ENCODE measurements around the gene SLC35B2. TPM values are rescaled to one million over a fixed set of nuclear protein-coding genes. Genes with fewer than 3 reads are reported as not detected.
A peak's percentile ranks its signal among the peaks of the same experiment; 100 is the strongest.

The SLC35B2 gene
- total RNA-seq, 1 donor from 2014 or later, result 33.9 TPM

DNA sequence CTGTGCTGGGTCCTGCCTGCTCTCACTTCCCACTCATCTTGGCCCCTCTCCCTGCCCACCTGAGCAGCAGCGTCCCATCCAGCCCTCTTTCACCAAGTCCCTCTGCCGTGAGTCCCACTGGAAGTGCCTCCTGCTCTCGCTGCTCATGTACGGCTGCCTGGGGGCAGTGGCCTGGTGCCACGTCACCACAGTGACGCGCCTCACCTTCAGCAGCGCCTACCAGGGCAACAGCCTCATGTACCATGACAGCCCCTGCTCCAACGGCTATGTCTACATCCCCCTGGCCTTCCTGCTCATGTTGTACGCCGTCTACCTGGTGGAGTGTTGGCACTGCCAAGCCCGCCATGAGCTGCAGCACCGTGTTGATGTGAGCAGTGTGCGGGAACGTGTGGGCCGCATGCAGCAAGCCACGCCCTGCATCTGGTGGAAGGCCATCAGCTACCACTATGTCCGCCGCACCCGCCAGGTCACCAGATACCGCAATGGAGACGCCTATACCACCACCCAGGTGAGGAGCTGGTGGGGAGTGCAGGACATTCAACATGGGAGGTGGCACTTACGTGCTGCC, 15.8 kb upstream of the SLC35B2 start:
- no peak for TF ChIP-seq EZH2 (IDR thresholded peaks at IDR 0.05)
- TF ChIP-seq, protein P1, sequence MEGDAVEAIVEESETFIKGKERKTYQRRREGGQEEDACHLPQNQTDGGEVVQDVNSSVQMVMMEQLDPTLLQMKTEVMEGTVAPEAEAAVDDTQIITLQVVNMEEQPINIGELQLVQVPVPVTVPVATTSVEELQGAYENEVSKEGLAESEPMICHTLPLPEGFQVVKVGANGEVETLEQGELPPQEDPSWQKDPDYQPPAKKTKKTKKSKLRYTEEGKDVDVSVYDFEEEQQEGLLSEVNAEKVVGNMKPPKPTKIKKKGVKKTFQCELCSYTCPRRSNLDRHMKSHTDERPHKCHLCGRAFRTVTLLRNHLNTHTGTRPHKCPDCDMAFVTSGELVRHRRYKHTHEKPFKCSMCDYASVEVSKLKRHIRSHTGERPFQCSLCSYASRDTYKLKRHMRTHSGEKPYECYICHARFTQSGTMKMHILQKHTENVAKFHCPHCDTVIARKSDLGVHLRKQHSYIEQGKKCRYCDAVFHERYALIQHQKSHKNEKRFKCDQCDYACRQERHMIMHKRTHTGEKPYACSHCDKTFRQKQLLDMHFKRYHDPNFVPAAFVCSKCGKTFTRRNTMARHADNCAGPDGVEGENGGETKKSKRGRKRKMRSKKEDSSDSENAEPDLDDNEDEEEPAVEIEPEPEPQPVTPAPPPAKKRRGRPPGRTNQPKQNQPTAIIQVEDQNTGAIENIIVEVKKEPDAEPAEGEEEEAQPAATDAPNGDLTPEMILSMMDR (IDR thresholded peaks at IDR 0.05), result no peak
- no peak for TF ChIP-seq EZH2phosphoT487 (IDR thresholded peaks at IDR 0.05)
- Histone ChIP-seq H3K9me3 (ENCODE audit: low read depth) (no peaks in the 10 kb centered on the region), H3K9ac (no peak overlapping the region), H3K27me3 (peaks cover 52% of the 10 kb centered on the region), H3K27ac (no peak overlapping the region), H2AFZ (replicated peaks) (no peak overlapping the region), H3K79me2 (ENCODE audit: low read depth) (no peaks in the 10 kb centered on the region), H3K4me3 (no peak overlapping the region), H3K4me2 (no peak overlapping the region), H4K20me1 (ENCODE audit: low read depth) (no peaks in the 10 kb centered on the region), H3K36me3 (no peaks in the 10 kb centered on the region), H3F3A (ENCODE audit: low read depth) (peaks cover 20% of the 10 kb centered on the region), H3K4me1 (peaks cover 26% of the 10 kb centered on the region)
- Mint-ChIP-seq H3K27me3 (ENCODE audit: insufficient read depth, low read depth) (peaks cover 16% of the 10 kb centered on the region), H3K4me3 (peak overlapping the region; percentile 12), H3K4me1 (peaks cover 38% of the 10 kb centered on the region), H3K9me3 (no peaks in the 10 kb centered on the region), H3K36me3 (peaks cover 5% of the 10 kb centered on the region), H3K27ac (no peak overlapping the region)
- DNase-seq (ENCODE audit: low spot score), result no peak

DNA sequence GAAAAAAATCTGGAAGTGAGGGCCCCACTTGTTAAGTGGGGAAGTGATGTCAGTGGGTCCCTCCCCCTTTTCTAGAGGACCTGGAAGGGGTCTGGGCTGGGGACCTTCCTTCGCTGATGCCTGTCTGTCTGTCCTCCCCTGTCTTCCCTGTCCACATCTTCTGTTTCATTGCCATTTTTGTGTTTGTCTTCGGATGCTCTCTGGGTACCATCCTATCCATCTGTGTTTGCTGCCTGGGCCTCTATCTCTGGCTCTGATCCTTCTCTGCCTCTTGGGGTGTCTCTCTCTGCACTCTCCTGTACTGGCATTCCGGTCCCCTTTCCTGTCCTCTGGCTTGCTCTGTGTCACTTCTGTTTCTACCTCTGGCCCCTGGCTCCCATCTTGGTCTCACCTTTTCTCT, 15.2 kb upstream of the SLC35B2 start:
- Histone ChIP-seq H2AFZ (replicated peaks) (no peak overlapping the region), H3F3A (ENCODE audit: low read depth) (peaks cover 26% of the 10 kb centered on the region), H4K20me1 (ENCODE audit: low read depth) (no peaks in the 10 kb centered on the region), H3K79me2 (ENCODE audit: low read depth) (no peaks in the 10 kb centered on the region), H3K9ac (no peak overlapping the region), H3K4me2 (no peak overlapping the region), H3K4me3 (no peak overlapping the region), H3K4me1 (peaks cover 30% of the 10 kb centered on the region), H3K36me3 (no peaks in the 10 kb centered on the region), H3K9me3 (ENCODE audit: low read depth) (no peaks in the 10 kb centered on the region), H3K27me3 (peaks cover 48% of the 10 kb centered on the region), H3K27ac (no peak overlapping the region)
- peaks cover 11% of the 10 kb centered on the region for H3K27me3 Mint-ChIP-seq (ENCODE audit: insufficient read depth, low read depth)
- H3K9me3 Mint-ChIP-seq, result no peaks in the 10 kb centered on the region
- DNase-seq (ENCODE audit: low spot score), result no peak
- TF ChIP-seq EZH2 (IDR thresholded peaks at IDR 0.05) (no peak), EZH2phosphoT487 (IDR thresholded peaks at IDR 0.05) (no peak)
- TF ChIP-seq, protein P1 (IDR thresholded peaks at IDR 0.05), result no peak
- H3K27ac Mint-ChIP-seq, result no peak overlapping the region
- peaks cover 43% of the 10 kb centered on the region for H3K4me1 Mint-ChIP-seq
- peaks cover 5% of the 10 kb centered on the region for H3K36me3 Mint-ChIP-seq
- peak overlapping the region; percentile 12 for H3K4me3 Mint-ChIP-seq

DNA sequence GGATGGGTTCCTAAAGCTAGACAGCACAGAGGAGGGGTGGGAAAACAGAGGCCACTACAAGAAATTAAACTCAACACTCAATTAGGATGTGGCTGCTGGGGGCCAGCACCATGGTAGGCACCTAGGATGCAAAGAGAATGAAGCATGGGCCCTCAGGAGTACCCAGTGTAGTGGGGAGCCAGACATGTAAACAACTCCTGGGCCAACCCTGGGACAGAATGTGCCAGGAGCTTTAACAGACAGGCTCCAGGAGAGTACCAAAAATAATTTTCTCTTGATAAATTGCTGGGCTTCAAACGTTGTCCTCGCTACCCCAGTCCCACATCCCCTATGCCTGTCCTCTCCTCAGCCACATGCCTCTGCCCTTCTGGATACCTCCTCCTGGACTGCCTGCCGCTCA, 14.6 kb upstream of the SLC35B2 start:
- Histone ChIP-seq H3K9me3 (ENCODE audit: low read depth) (no peaks in the 10 kb centered on the region), H3K4me3 (no peak overlapping the region), H3K9ac (no peak overlapping the region), H3K36me3 (no peaks in the 10 kb centered on the region), H3K27ac (no peak overlapping the region), H3K27me3 (peaks cover 43% of the 10 kb centered on the region), H4K20me1 (ENCODE audit: low read depth) (no peaks in the 10 kb centered on the region), H3F3A (ENCODE audit: low read depth) (peaks cover 28% of the 10 kb centered on the region), H3K4me2 (no peak overlapping the region), H2AFZ (replicated peaks) (no peak overlapping the region), H3K4me1 (peaks cover 30% of the 10 kb centered on the region), H3K79me2 (ENCODE audit: low read depth) (no peaks in the 10 kb centered on the region)
- TF ChIP-seq EZH2 (IDR thresholded peaks at IDR 0.05) (no peak), EZH2phosphoT487 (IDR thresholded peaks at IDR 0.05) (no peak)
- TF ChIP-seq, protein P1 (IDR thresholded peaks at IDR 0.05), result no peak
- Mint-ChIP-seq H3K4me1 (peaks cover 44% of the 10 kb centered on the region), H3K27ac (no peak overlapping the region), H3K9me3 (no peaks in the 10 kb centered on the region), H3K4me3 (peak overlapping the region; percentile 89), H3K27me3 (ENCODE audit: insufficient read depth, low read depth) (peaks cover 11% of the 10 kb centered on the region), H3K36me3 (peaks cover 5% of the 10 kb centered on the region)
- DNase-seq (ENCODE audit: low spot score), result no peak

Measured in neural progenitor cell (in vitro differentiated cells).